HG02943 (cell line): ENCODE results near the gene LMO4.

Experiments
- ATAC-seq: cut with Tn5 transposase; IDR thresholded peaks from one replicate; pipeline ENCODE4 v1.9.1; 2021; ENCODE audit warnings: mild to moderate bottlenecking, low read depth, moderate library complexity; ENCODE audit not compliant: unreplicated experiment

The LMO4 gene

GRCh38 chr1:87328272-87329050 lies at the start of gene LMO4:
TSS of gene LMO4 (plus strand) at chr1:87328880. CDS start at chr1:87332016, 3,136 bp downstream.
- ATAC-seq: peak; percentile 71

GRCh38 chr1:87279536-87279875 lies 49.2 kb upstream of the LMO4 start:
- no peak for ATAC-seq

- ATAC-seq: no peak
Observed at GRCh38 chr1:87279966-87280535, 48.6 kb upstream of the LMO4 start.

GRCh38 chr1:87284456-87285240 lies 44.0 kb upstream of the LMO4 start:
- no peak for ATAC-seq

GRCh38 chr1:87291107-87291506 lies 37.6 kb upstream of the LMO4 start:
- ATAC-seq: no peak

GRCh38 chr1:87292684-87293493 lies 35.8 kb upstream of the LMO4 start:
- no peak for ATAC-seq

- ATAC-seq: no peak
Observed at GRCh38 chr1:87294633-87295032, 34.0 kb upstream of the LMO4 start.

- no peak for ATAC-seq
Observed at GRCh38 chr1:87295445-87296110, 33.1 kb upstream of the LMO4 start.

- ATAC-seq: no peak
Observed at GRCh38 chr1:87296206-87296605, 32.5 kb upstream of the LMO4 start.

- ATAC-seq: no peak
Observed at GRCh38 chr1:87299661-87300060, 29.0 kb upstream of the LMO4 start.

GRCh38 chr1:87300628-87301027 lies 28.1 kb upstream of the LMO4 start:
- no peak for ATAC-seq

- ATAC-seq: no peak
Observed at GRCh38 chr1:87305151-87305550, 23.5 kb upstream of the LMO4 start.

- no peak for ATAC-seq
Observed at GRCh38 chr1:87305762-87306161, 22.9 kb upstream of the LMO4 start.

GRCh38 chr1:87307306-87307705 lies 21.4 kb upstream of the LMO4 start:
- no peak for ATAC-seq

- no peak for ATAC-seq
Observed at GRCh38 chr1:87307931-87308330, 20.7 kb upstream of the LMO4 start.

- no peak for ATAC-seq
Observed at GRCh38 chr1:87314091-87314490, 14.6 kb upstream of the LMO4 start.

GRCh38 chr1:87318056-87318650 lies 10.5 kb upstream of the LMO4 start:
- ATAC-seq: no peak

GRCh38 chr1:87318806-87319205 lies 9.9 kb upstream of the LMO4 start:
- ATAC-seq: no peak

- no peak for ATAC-seq
Observed at GRCh38 chr1:87325982-87326738, 2.5 kb upstream of the LMO4 start.
